ENCODE measurements around the gene INO80E. TPM values are rescaled to one million over a fixed set of nuclear protein-coding genes. Genes with fewer than 3 reads are reported as not detected.

INO80E gene
- total RNA-seq, 2 experiments from 2014 or later: 113 to 118 TPM

DNA sequence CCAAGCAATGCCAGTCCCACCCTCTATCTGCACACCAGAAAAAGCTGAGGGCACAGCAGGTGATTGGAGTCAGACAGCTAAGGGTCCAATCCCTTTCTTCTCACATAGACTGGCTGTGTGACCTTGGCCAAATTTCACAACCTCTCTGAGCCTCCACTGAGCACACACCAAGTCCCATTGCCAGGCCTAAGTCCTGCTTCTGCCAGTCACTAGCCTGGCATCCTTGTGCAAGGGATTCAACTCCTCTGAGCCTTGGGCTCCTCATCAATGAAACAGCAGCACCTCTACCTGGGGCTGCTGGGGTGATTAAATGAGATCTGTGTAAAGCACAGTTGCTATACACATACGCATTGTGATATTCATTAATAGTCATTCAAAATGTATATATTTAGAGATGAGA is 50.5 kb downstream of the INO80E start:
- Mint-ChIP-seq H3K4me3 (no peak overlapping the region), H3K4me1 (peaks cover 11% of the 10 kb centered on the region), H3K27ac (no peak overlapping the region), H3K27me3 (peaks cover 4% of the 10 kb centered on the region), H3K9me3 (peaks cover 2% of the 10 kb centered on the region), H3K36me3 (peaks cover 9% of the 10 kb centered on the region)
- POLR2A ChIA-PET: no interaction called here
- DNase-seq: no peak
- no peak for ATAC-seq (ENCODE audit: low read depth)

DNA sequence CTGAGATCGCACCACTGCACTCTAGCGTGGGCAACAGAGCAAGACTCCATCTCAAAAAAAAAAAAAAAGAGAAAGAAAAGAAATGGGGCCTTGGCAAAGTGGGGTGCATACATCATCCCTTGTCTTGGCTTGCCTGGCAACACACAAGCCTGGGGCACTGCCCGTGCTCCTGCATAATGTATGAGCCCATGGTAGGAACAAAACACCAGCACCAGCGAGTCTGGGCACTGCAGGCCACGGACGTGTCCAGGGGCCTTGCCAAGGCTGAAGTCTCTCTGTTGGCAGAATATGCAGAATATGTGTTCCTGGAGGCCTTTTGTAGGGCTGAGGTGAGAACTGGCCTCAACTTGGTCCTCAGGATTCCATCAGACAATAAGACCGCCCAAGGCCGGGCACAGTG is 53.8 kb downstream of the INO80E start:
- Mint-ChIP-seq H3K4me3 (no peak overlapping the region), H3K36me3 (peaks cover 10% of the 10 kb centered on the region), H3K4me1 (peaks cover 23% of the 10 kb centered on the region), H3K9me3 (peaks cover 2% of the 10 kb centered on the region), H3K27me3 (peaks cover 4% of the 10 kb centered on the region), H3K27ac (no peak overlapping the region)
- no peak for DNase-seq
- POLR2A ChIA-PET: no interaction called here
- ATAC-seq (ENCODE audit: low read depth): no peak

DNA sequence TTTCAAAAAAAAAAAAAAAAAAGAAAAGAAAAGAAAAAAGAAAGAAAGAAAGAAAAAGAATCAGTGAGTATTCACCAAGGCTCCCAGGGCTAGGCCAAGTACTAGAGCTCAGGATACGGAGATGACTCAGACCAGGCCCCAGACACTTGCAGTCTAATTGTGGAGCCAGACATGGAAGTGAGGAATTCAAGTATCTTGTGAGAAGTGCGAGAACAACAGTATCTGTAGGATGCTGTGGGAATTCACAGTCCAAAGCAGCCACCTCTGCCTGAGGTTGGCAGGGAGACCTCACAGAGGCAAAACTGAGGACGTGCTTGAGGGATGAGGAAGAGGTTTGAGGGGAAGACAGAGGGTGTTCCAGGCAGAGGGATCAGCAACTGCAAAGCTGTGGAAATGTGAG is 55.5 kb downstream of the INO80E start:
- ATAC-seq (ENCODE audit: low read depth) (no peak), DNase-seq (no peak)
- Mint-ChIP-seq H3K27ac (peak overlapping the region; percentile 66), H3K4me3 (peak overlapping the region; percentile 87), H3K9me3 (no peaks in the 10 kb centered on the region), H3K27me3 (peaks cover 2% of the 10 kb centered on the region), H3K36me3 (peaks cover 8% of the 10 kb centered on the region), H3K4me1 (peaks cover 21% of the 10 kb centered on the region)
- POLR2A ChIA-PET: interaction anchor here (0.9 to 1.0 kb wide), 2 partner anchors 78 to 126 kb away, joined by 3 read pairs; partner anchors contain the start of genes KCTD13 and TAOK2

DNA sequence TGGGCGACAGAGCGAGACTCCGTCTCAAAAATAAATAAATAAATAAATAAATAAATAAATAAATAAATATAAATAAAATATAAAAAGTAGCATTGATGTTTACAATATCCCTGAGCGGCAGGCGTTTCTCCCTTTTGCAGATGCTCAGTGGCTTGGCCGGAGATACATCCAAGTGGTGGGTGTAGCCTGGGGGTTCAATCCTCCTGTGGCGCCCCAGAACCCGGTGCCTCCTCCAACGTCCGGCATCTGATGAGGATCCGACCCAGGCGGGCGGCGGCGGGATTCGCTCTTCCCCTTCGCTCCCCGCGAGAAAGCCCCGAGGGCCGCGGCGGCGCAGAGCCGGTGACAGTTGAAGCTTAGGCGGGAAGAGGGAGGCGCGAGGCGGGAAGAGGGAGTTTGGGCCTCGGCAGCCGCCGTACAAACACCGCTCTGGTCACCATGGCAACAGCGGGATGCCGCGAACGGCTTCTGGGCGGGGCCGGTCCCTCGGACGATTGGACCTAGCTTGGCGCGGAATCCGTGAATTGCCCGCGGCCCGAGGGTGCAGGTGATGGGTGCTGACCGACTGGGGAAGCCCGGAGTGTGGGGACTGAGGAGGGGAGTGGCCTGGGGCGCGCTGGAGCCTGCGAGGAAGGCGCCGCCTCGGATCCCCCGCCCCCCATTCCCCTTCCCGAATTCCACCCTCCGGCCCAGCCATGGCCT is 56.8 kb downstream of the INO80E start:
- Mint-ChIP-seq H3K27ac (peak overlapping the region; percentile 67), H3K27me3 (no peaks in the 10 kb centered on the region), H3K9me3 (no peaks in the 10 kb centered on the region), H3K4me3 (peak overlapping the region; percentile 87), H3K4me1 (peaks cover 21% of the 10 kb centered on the region), H3K36me3 (peaks cover 8% of the 10 kb centered on the region)
- DNase-seq: peak; percentile 95
- ATAC-seq (ENCODE audit: low read depth): peak; percentile 76
- POLR2A ChIA-PET: interaction anchor here (0.6 to 1.8 kb wide), 10 partner anchors 11 to 357 kb away, joined by 3 to 15 read pairs (median 5); partner anchors contain the start of genes ALDOA, CORO1A, HIRIP3 and INO80E

DNA sequence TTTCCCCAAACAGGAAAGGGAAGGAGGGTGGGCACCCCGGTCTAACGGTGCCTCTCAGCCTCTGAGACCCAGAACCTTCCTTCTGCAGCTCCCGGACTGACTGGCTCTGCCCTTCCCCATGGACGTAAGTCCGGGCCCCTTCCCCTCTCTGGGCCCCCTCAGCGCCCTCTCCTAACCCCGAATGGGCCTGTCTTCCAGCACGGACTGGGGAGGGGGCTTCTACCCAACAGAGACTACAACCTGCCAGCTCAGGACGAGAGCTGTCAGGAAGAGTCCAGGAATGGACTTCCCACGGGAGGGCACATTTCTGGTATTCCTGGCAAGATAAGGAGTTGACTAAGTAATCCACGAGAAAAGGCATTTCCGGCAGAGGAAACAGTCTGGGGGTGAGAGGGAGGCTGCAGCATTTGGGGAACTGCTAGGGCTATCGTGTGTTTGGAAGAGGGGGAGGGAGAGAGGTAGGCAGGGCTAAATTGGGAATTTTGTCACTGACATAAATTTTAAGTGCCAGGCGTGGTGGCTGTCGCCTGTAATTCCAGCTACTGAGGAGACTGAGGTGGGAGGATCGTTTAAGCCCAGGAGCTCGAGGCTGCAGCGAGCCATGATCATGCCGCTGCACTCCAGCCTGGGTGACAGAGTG is 57.5 kb downstream of the INO80E start:
- Mint-ChIP-seq H3K4me3 (peak overlapping the region; percentile 87), H3K9me3 (no peaks in the 10 kb centered on the region), H3K27ac (no peak overlapping the region), H3K27me3 (no peaks in the 10 kb centered on the region), H3K4me1 (peaks cover 21% of the 10 kb centered on the region), H3K36me3 (peaks cover 8% of the 10 kb centered on the region)
- DNase-seq (no peak), ATAC-seq (ENCODE audit: low read depth) (peak; percentile 4)
- POLR2A ChIA-PET: interaction anchor here (0.6 to 1.8 kb wide), 9 partner anchors 10 to 131 kb away, joined by 3 to 15 read pairs (median 5); partner anchors contain the start of genes ALDOA, CORO1A, HIRIP3 and INO80E

DNA sequence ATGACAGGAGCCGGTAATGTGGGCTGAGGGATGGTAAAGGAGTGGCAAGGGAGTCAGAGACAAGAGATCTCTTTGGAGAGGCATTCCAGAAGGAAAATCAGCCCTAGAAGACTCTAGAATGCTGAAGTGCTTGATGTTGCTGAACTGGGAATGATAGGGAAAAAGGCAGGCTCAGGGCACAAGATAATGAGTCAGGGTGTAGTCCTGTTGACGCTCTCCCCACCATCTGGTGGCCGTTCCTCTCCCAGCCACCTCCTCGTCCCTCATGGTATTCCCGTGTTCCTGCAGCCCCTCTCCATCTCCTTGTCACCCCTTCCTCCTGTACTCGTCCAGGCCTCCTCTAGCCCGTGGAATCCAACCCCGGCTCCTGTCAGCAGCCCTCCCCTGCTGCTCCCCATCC is 58.4 kb downstream of the INO80E start:
- H3K27ac Mint-ChIP-seq: no peak overlapping the region
- POLR2A ChIA-PET: interaction anchor here (0.5 to 2.0 kb wide), 6 partner anchors 12 to 381 kb away, joined by 3 to 13 read pairs (median 4); partner anchors contain the start of genes ALDOA, CORO1A, KCTD13 and PPP4C
- no peaks in the 10 kb centered on the region for H3K27me3 Mint-ChIP-seq
- DNase-seq (no peak), ATAC-seq (ENCODE audit: low read depth) (no peak)
- H3K9me3 Mint-ChIP-seq: no peaks in the 10 kb centered on the region
- peak overlapping the region; percentile 42 for H3K4me3 Mint-ChIP-seq
- H3K4me1 Mint-ChIP-seq: peaks cover 21% of the 10 kb centered on the region
- H3K36me3 Mint-ChIP-seq: peaks cover 10% of the 10 kb centered on the region

DNA sequence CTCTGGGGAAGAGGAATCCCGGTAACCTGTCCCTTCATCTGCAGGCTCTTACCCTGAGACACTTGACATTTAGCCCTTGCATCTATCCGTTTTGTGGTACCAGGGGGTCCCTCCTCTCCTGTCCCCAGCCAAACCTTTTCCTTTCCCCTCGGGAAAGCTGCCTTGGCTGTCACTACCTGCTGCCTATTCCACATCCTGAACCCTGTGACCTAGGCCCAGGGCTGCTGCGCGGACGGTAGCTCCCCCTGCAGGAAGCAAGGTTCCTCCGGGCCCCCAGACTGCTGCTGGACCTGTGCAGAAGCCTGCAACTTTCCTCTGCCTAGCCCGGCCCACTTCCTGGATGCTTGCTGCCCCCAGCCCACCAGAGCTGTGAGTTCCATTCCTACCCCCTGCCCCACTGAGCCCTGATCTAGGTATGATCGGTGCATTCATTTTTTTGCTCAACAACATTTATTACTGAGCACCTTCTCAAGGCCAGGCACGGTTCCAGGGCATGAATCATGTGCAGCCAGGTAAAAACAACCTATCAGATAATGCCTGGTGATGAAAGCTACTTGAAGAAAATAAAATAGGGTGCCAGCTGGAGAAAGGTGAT is 59.0 kb downstream of the INO80E start:
- no peaks in the 10 kb centered on the region for H3K27me3 Mint-ChIP-seq
- no peaks in the 10 kb centered on the region for H3K9me3 Mint-ChIP-seq
- peaks cover 21% of the 10 kb centered on the region for H3K4me1 Mint-ChIP-seq
- no peak overlapping the region for H3K27ac Mint-ChIP-seq
- ATAC-seq (ENCODE audit: low read depth) (peak; percentile 82), DNase-seq (peak; percentile 69)
- peak overlapping the region; percentile 42 for H3K4me3 Mint-ChIP-seq
- peaks cover 12% of the 10 kb centered on the region for H3K36me3 Mint-ChIP-seq
- POLR2A ChIA-PET: interaction anchor here (0.5 to 2.0 kb wide), 6 partner anchors 11 to 382 kb away, joined by 3 to 13 read pairs (median 4); partner anchors contain the start of genes ALDOA, KCTD13 and PPP4C

Other genes with a start within 250 kb of the INO80E start
- gene ZG16, start 218.0 kb upstream of the INO80E start, total RNA-seq: not detected
- 100 to 1,000 TPM; 191 to 199 TPM for gene KIF22, start 205.5 kb upstream of the INO80E start, total RNA-seq
- gene MAZ, start 189.7 kb upstream of the INO80E start, total RNA-seq: 100 to 1,000 TPM; 395 to 418 TPM
- gene PRRT2, start 184.0 kb upstream of the INO80E start, total RNA-seq: 1 to 10 TPM; 2.2 to 2.3 TPM
- 10 to 100 TPM; 29.8 to 34.3 TPM for gene PAGR1, start 180.1 kb upstream of the INO80E start, total RNA-seq
- gene MVP, start 175.8 kb upstream of the INO80E start, total RNA-seq: 100 to 1,000 TPM; 130 to 136 TPM
- 10 to 100 TPM; 65.0 to 74.7 TPM for gene CDIPT, start 133.0 kb upstream of the INO80E start, total RNA-seq
- gene SEZ6L2, start 96.7 kb upstream of the INO80E start, total RNA-seq: not detected
- under 1 TPM in 1 of 2 experiments, not detected in 1; 0.42 TPM for gene ASPHD1, start 95.8 kb upstream of the INO80E start, total RNA-seq
- 10 to 100 TPM; 49.7 to 50.0 TPM for gene KCTD13, start 70.0 kb upstream of the INO80E start, total RNA-seq
- gene TMEM219, start 34.2 kb upstream of the INO80E start, total RNA-seq: 10 to 100 TPM; 67.8 to 74.5 TPM
- gene TAOK2, start 22.4 kb upstream of the INO80E start, total RNA-seq: 10 to 100 TPM; 51.6 to 53.4 TPM
- 10 to 100 TPM; 35.1 to 37.3 TPM for gene HIRIP3, start 624 bp upstream of the INO80E start, total RNA-seq
- not detected for gene DOC2A, start 14.8 kb downstream of the INO80E start, total RNA-seq
- gene C16orf92, start 27.0 kb downstream of the INO80E start, total RNA-seq: not detected
- 1 to 10 TPM; 3.9 to 5.5 TPM for gene TLCD3B, start 35.0 kb downstream of the INO80E start, total RNA-seq
- 1,000 to 10,000 TPM; 1,486 to 1,632 TPM for gene ALDOA, start 69.5 kb downstream of the INO80E start, total RNA-seq
- gene PPP4C, start 79.8 kb downstream of the INO80E start, total RNA-seq: 100 to 1,000 TPM; 123 to 133 TPM
- gene TBX6, start 95.7 kb downstream of the INO80E start, total RNA-seq: 1 to 10 TPM; 2.4 to 3.0 TPM
- 100 to 1,000 TPM; 135 to 139 TPM for gene YPEL3, start 100.0 kb downstream of the INO80E start, total RNA-seq
- gene GDPD3, start 117.3 kb downstream of the INO80E start, total RNA-seq: 10 to 100 TPM; 14.3 to 18.6 TPM
- 10 to 100 TPM; 77.6 to 81.4 TPM for gene MAPK3, start 127.0 kb downstream of the INO80E start, total RNA-seq
- 1,000 to 10,000 TPM; 1,426 to 1,488 TPM for gene CORO1A, start 187.4 kb downstream of the INO80E start, total RNA-seq
- gene BOLA2B, start 197.4 kb downstream of the INO80E start, total RNA-seq: 100 to 1,000 TPM; 122 to 145 TPM
- gene SLX1A, start 197.6 kb downstream of the INO80E start, total RNA-seq: 100 to 1,000 TPM in 1 of 2 experiments, 10 to 100 TPM in 1; 59.7 to 121 TPM
- gene SULT1A3, start 203.0 kb downstream of the INO80E start, total RNA-seq: 10 to 100 TPM; 31.8 to 32.3 TPM

Data from activated naive CD8-positive, alpha-beta T cell treated with anti-CD3 and anti-CD28 coated beads, Interleukin-2, amount 10 ng/mL, durations not matched to agents 7 days and 5 days (primary cell).